ENCODE measurements around the gene TCEAL3. TPM values are rescaled to one million over a fixed set of nuclear protein-coding genes. Genes with fewer than 3 reads are reported as not detected.
"Not testable (repeated sequence)": the region's sequence is repeated elsewhere in the genome, so short reads cannot be mapped to it uniquely, and the experiment has no call there.

Gene TCEAL3
- total RNA-seq, 1 donor from 2014 or later, result 9.0 TPM

DNA sequence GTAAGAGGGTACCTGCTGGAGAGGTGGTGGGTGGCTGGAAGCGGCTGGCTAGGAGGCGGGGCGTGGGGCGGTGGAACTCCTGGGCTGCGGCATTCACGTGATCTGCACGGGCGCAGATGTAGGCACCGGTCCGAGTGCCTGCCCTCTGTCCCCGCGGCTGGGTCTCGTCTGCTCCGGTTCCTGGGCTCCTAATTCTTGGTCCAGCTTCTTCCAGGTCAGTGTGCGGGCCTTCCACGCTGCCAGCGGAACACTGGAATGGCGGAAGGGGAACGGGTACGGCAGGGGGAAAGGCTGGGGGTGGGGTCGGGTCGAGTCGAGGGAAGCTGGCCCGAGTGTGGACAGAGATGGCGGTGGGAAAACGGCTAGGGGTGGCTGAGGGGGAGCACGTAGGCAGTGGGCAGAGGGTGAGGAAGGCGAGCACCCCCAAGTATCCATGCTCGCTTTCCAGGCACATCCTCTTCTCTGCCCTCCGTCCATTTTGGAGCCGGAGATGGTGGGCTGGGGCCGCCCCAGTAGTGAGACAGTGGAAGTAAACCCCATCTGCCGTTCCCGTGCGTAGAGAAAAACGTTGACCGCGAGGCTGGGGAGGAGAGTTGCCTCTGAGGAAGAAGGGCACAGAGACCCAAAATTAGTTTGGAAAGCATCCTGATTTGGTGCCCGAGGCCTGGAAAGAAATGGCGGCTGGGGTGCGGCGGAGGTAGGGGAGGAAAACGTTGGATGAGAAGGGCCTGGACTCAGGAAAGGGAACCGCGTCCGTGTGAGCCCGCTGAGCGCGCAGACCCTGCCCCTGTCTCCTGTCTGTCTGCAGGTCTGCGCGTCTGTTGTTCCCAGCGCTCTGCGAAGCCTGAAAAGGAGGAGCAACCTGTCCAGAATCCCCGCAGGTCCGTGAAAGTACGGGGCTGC lies 22.1 kb upstream of the TCEAL3 start, which contains the start of gene TCEAL4:
Gene TCEAL4 (plus strand): TSS at position 105 of the 903 bp plus-strand sequence. CDS start 1,161 bp downstream, outside the sequence.
- Mint-ChIP-seq H3K27me3 (ENCODE audit: unreplicated experiment) (no peaks in the 10 kb centered on the region), H3K27ac (ENCODE audit: unreplicated experiment) (peak within 1 kb of the TSS; percentile 79), H3K36me3 (ENCODE audit: unreplicated experiment) (no peaks in the 10 kb centered on the region), H3K9me3 (ENCODE audit: unreplicated experiment) (peaks cover 9% of the 10 kb centered on the region), H3K4me3 (ENCODE audit: unreplicated experiment) (peak within 1 kb of the TSS; percentile 95), H3K4me1 (ENCODE audit: low read depth, unreplicated experiment) (peaks cover 5% of the 10 kb centered on the region)
- DNase-seq, result peak; percentile 69
- TF ChIP-seq, protein P1, sequence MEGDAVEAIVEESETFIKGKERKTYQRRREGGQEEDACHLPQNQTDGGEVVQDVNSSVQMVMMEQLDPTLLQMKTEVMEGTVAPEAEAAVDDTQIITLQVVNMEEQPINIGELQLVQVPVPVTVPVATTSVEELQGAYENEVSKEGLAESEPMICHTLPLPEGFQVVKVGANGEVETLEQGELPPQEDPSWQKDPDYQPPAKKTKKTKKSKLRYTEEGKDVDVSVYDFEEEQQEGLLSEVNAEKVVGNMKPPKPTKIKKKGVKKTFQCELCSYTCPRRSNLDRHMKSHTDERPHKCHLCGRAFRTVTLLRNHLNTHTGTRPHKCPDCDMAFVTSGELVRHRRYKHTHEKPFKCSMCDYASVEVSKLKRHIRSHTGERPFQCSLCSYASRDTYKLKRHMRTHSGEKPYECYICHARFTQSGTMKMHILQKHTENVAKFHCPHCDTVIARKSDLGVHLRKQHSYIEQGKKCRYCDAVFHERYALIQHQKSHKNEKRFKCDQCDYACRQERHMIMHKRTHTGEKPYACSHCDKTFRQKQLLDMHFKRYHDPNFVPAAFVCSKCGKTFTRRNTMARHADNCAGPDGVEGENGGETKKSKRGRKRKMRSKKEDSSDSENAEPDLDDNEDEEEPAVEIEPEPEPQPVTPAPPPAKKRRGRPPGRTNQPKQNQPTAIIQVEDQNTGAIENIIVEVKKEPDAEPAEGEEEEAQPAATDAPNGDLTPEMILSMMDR (IDR thresholded peaks at IDR 0.05; ENCODE audit: partially characterized antibody, unreplicated experiment), result no peak

DNA sequence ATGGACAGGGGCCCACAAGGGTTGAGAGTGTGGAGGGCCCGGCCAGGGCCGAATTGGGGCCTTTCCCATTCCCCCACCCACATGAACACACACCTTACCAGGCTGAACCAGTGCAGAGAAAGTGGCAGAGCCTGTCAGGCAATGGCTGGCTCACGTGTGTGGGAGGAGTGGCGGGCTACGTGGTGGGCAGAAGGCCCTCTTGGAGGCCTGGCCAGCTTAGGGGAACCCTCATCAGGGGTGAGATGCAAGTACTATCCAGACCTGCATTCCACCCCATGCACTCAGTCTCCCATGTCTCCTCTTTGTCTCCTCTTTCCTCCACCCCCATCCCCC lies 21.5 kb upstream of the TCEAL3 start:
- no peaks in the 10 kb centered on the region for H3K27me3 Mint-ChIP-seq (ENCODE audit: unreplicated experiment)
- no peaks in the 10 kb centered on the region for H3K36me3 Mint-ChIP-seq (ENCODE audit: unreplicated experiment)
- peak overlapping the region; percentile 79 for H3K27ac Mint-ChIP-seq (ENCODE audit: unreplicated experiment)
- peaks cover 9% of the 10 kb centered on the region for H3K9me3 Mint-ChIP-seq (ENCODE audit: unreplicated experiment)
- H3K4me1 Mint-ChIP-seq (ENCODE audit: low read depth, unreplicated experiment), result peaks cover 5% of the 10 kb centered on the region
- H3K4me3 Mint-ChIP-seq (ENCODE audit: unreplicated experiment), result peak overlapping the region; percentile 95
- TF ChIP-seq, protein P1 (IDR thresholded peaks at IDR 0.05; ENCODE audit: partially characterized antibody, unreplicated experiment), result no peak
- no peak for DNase-seq

DNA sequence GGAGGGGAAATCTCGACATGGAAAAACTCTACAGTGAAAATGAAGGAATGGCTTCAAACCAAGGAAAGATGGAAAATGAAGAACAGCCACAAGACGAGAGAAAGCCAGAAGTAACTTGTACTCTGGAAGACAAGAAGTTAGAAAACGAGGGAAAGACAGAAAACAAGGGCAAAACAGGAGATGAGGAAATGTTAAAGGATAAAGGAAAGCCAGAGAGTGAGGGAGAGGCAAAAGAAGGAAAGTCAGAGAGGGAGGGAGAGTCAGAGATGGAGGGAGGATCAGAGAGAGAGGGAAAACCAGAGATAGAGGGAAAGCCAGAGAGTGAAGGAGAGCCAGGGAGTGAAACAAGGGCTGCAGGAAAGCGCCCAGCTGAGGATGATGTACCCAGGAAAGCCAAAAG lies 21.1 kb upstream of the TCEAL3 start:
- Mint-ChIP-seq H3K9me3 (ENCODE audit: unreplicated experiment) (peaks cover 9% of the 10 kb centered on the region), H3K27ac (ENCODE audit: unreplicated experiment) (no peak overlapping the region), H3K4me3 (ENCODE audit: unreplicated experiment) (peak overlapping the region; percentile 95), H3K4me1 (ENCODE audit: low read depth, unreplicated experiment) (peaks cover 5% of the 10 kb centered on the region), H3K36me3 (ENCODE audit: unreplicated experiment) (no peaks in the 10 kb centered on the region), H3K27me3 (ENCODE audit: unreplicated experiment) (no peaks in the 10 kb centered on the region)
- TF ChIP-seq, protein P1 (IDR thresholded peaks at IDR 0.05; ENCODE audit: partially characterized antibody, unreplicated experiment), result no peak
- no peak for DNase-seq

DNA sequence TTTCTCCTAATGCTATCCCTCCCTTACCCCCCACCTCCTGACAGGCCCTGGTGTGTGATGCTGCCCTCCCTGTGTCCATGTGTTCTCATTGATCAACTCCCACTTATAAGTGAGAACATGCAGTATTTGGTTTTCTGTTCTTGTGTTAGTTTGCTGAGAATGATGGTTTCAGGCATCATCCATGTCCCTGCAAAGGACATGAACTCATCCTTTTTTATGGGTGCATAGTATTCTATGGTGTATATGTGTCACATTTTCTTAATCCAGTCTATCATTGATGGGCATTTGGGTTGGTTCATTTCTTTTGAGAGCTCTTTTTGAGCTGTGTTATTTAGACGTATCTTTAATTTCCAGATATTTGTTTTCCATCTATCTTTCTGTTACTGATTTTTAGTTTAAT lies 15.5 kb upstream of the TCEAL3 start:
- not testable (repeated sequence) for H3K36me3 Mint-ChIP-seq (ENCODE audit: unreplicated experiment); H3K4me1 Mint-ChIP-seq (ENCODE audit: low read depth, unreplicated experiment); DNase-seq; H3K27ac Mint-ChIP-seq (ENCODE audit: unreplicated experiment); H3K9me3 Mint-ChIP-seq (ENCODE audit: unreplicated experiment); H3K4me3 Mint-ChIP-seq (ENCODE audit: unreplicated experiment); H3K27me3 Mint-ChIP-seq (ENCODE audit: unreplicated experiment)

DNA sequence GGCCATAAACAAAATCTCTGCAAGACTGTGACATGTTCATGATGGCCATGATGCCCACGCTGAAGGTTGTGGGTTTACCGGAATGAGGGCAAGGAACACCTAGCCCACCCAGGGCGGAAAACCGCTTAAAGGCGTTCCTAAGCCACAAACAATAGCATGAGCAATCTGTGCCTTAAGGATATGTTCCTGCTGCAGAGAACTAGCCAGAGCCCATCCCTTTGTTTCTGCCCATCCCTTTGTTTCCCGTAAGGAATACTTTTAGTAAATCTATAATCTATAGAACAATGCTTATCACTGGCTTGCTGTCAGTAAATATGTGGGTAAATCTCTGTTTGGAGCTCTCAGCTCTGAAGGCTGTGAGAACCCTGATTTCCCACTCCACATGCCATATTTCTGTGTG lies 12.6 kb upstream of the TCEAL3 start:
- H3K4me1 Mint-ChIP-seq (ENCODE audit: low read depth, unreplicated experiment); DNase-seq; H3K36me3 Mint-ChIP-seq (ENCODE audit: unreplicated experiment); H3K4me3 Mint-ChIP-seq (ENCODE audit: unreplicated experiment); H3K27ac Mint-ChIP-seq (ENCODE audit: unreplicated experiment); H3K27me3 Mint-ChIP-seq (ENCODE audit: unreplicated experiment); H3K9me3 Mint-ChIP-seq (ENCODE audit: unreplicated experiment): not testable (repeated sequence)

DNA sequence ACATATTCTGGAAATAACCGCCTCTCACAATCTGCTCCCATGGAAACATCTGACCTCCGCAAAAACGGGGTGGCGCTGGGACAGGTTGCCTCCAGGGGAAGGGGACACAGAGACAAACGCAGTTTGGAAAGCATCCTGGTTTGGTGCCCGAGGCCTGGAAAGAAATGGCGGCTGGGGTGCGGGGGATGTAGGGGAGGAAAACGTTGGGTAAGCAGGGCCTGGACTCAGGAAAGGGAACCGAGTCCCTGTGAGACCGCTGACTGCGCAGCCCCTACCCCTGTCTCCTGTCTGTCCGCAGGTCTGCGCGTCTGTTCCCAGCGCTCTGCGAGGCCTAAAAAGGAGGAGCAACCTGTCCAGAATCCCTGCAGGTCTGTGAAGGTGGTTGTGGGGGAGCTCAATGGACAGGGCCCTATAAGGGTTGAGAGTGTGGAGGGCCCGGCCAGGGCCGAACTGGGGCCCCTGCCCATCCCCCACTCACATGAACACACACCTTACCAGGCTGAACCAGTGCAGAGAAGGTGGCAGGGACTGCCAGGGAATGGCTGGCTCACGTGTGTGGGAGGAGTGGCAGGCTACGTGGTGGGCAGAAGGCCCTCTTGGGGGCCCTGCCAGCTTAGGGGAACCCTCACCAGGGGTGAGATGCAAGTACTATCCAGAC lies 672 bp downstream of the TCEAL3 start:
- H3K27me3 Mint-ChIP-seq (ENCODE audit: unreplicated experiment), result no peaks in the 10 kb centered on the region
- peaks cover 2% of the 10 kb centered on the region for H3K9me3 Mint-ChIP-seq (ENCODE audit: unreplicated experiment)
- no peaks in the 10 kb centered on the region for H3K36me3 Mint-ChIP-seq (ENCODE audit: unreplicated experiment)
- H3K4me3 Mint-ChIP-seq (ENCODE audit: unreplicated experiment), result peak overlapping the region; percentile 83
- TF ChIP-seq, protein P1 (IDR thresholded peaks at IDR 0.05; ENCODE audit: partially characterized antibody, unreplicated experiment), result no peak
- DNase-seq, result no peak
- no peaks in the 10 kb centered on the region for H3K4me1 Mint-ChIP-seq (ENCODE audit: low read depth, unreplicated experiment)
- no peak overlapping the region for H3K27ac Mint-ChIP-seq (ENCODE audit: unreplicated experiment)
